GM10847 (cell line): ENCODE measurements around the gene SMPDL3B.

Experiments
- POLR2A ChIP-seq: IDR thresholded peaks from 2 replicates; pipeline ENCODE4 v1.6.1; 2011; ENCODE audit not compliant: insufficient read length; ENCODE audit errors: extremely low read depth

SMPDL3B gene

DNA sequence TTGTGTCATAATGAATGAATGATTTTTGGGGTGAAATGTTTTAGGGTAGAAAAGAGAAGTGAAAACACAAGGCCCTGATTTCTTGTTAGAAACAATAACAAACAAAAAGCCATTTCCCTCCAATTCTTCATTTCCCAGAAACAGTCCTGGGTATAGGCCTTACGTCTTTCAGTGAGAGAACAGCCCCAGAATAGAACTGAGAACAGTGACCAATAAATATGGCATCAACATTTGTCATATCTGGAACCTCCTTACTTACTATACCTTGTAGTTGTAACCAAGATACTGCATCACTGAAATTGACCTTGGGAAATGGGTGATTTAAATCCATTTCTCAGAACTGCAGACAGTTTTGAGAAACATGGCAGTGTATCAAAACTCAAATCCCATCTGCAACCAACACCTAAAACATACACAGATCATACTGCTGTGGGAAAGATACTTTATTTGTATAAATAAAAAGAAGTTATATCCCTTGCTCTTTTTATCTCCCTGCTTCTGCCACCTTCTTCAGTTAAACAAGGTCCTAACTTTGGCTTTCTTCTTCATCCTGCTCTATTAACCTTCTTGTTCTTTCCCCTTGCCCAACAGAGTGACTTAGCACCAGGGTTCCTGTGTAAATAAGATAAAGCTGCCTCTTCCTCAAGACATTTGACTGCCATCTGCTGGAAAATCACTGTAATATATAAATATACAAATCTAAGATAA, 44.5 kb downstream of the SMPDL3B start:
- TF ChIP-seq POLR2A: no peak

DNA sequence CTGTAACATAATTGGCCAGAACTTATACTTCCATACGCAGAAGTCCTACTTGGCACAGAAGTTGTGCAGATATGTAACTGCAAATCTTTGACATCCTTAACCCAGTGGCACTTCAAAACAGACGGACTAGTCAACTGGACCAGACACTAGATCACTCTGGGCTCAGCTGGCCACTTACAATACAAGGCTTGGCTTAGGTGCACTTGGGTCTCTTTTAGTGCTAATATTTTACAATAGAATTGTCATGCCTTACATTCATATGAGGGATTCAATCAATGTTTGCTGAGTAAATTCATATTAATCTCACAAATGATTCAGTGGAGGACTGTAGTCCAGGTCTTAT, 45.0 kb downstream of the SMPDL3B start:
- TF ChIP-seq POLR2A: no peak

DNA sequence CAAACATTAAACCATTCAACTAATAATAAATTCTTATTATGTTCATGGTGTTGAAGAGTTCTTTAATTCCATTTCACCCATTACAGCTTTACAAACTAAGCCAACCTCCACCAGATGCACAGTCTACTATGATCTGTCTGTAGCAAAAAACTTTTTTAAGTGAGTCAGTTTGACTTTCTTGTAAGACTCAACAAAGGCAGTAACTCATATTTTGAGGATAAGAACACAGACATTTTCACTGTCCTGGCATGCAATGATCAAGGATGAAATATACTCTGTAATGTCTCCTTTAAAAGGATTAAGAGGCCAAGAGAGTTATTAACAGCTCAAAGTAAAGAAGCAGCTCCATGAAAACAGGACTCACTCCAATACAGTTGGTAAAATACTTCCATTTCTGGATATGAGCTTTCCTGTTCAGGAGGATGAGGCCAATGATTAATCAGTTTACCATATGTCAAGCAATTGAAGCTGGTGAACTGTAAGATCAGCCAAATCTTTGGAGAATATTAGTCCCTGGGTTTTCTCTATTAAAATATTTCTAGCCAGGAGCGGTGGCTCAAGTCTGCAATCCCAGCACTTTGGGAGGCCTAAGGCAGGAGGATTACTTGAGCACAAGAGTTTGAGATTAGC, 45.5 kb downstream of the SMPDL3B start:
- TF ChIP-seq POLR2A: no peak

DNA sequence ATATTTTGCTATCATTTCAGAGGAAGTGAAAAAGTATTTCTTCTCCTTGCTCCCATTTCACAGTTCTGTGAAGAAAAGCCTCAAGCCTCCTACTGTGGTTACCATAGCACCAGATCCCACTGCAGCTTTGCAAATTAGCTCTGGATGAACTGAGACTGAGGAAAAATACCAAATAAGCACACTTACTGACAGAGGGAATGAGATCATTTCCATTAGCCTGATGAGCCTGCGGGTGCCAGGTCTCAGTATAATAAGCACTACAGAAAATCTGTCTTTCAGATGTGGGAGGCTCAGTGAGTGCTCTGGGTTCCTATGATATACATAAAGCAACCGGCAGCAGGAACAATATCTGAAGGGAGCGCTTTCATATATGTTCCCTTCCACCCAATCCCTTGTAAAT, 46.3 kb downstream of the SMPDL3B start:
- no peak for TF ChIP-seq POLR2A

DNA sequence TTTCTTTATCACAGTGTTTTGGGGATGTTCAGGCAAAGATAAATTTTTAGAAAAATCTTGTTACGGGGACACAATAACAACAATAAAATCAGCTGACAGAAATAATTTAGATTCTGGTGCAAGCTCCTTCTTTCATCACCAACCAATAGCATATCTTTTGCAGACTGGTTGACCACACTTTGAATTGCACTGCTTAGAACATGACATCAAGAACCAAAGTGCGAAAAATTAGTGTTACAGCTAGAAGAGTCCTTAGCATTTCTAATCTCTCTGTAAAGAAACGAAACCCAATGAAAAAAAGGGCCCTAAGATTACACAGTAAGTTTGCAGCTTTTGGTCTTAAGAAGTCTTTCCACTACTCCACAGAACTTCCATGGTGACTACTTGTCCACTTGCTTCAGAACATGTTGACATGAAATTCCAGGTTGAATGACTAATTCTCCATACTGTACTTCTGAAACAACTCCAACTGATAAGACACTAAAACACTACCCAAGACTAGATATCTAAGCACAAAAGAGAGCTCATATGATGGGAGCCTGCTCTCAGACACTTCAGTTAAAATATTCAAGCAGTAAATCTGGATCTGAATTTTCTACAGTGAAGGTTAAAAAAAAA, 56.2 kb downstream of the SMPDL3B start:
- TF ChIP-seq POLR2A: no peak

DNA sequence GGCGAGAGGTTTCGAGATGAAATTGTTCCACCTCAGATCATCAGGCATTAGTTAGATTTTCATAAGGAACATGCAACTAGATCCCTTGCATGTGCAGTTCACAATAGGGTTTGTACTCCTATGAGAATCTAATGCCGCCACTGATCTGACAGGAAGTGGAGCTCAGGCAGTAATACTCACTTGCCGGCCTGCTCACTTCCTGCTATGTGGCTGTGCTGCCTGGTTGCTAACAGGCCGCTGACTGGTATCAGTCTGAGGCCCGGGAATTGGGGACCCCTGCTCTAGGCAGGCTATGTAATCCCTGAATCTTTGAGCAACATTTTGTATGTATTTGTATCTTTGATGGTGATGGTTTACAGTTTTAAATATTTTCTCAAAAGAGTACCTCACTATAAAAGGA, 57.5 kb downstream of the SMPDL3B start:
- TF ChIP-seq POLR2A: no peak

DNA sequence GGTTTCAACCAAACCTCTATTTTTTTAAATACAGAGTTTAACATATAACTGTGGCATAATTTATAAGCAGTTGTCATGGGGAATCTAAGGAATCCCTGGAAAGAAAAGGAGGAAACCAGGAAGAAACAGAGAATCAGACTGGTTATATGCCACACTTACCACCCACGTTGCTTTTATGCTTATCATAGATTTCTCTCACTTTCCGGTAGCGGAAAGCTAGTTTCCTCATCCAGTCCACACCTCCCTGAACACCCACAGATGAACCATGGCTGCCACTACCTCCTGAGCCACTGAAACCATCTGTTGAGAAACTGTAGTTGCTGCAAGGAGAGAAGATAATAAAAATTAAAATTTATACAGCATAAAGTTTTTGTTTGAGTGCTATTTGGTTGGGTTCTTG, 58.4 kb downstream of the SMPDL3B start:
- TF ChIP-seq POLR2A: no peak

DNA sequence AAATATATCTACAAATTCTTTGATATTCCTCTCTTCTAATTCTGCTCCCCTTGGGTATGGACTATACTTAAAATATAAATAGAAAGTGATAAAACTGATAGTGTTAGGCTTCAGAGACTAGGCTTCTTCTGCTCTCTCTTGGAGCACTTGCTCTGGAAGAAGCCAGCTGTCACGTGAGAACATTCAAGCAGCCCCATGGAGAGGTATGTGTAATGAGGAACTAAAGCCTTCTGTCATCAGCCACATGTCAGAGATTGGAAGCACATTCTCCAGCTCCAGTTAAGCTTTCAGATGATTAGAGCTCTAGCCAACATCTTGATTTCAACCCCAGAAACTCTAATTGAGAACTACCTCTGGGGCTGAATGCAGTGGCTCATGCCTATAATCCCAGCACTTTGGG, 59.3 kb downstream of the SMPDL3B start:
- TF ChIP-seq POLR2A: no peak

DNA sequence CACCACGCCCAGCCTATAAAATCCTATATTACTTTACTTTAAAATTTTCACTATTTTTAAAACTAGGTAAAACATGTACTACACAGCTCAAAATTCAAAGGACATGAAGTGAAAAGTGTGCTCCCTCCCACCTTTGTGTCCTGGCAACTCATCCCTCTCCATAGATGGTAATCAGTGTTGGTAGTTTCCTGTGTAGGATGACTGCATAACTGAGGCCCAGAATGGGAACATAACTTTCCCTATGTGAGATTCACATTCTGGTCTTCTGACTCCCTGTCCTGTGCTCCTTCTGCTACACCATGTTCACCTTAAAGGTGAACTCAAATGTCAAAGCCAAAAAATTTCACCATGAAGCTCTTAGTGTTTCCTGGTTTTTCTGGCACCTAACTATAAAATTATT, 64.3 kb downstream of the SMPDL3B start:
- no peak for TF ChIP-seq POLR2A

DNA sequence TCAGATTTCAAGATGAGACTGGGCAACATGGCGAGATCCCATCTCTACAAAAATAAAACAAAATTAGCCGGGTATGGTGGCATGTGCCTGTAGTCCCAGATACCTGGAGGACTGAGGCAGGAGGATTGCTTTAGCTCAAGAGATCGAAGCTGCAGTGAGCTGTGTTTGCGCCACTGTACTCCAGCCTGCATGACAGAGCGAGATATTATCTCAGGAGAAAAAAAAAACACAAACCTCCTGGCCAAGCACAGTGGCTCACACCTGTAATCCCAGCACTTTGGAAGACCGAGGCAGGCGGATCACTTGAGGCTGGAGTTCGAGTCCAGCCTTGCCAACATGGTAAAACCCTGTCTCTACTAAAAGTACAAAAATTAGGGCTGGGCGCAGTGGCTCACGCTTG, 67.8 kb downstream of the SMPDL3B start:
- TF ChIP-seq POLR2A: no peak
